Measurements from ENCODE around the gene ABRACL. TPM values are rescaled to one million over a fixed set of nuclear protein-coding genes. Genes with fewer than 3 reads are reported as not detected.
A peak's percentile ranks its signal among the peaks of the same experiment; 100 is the strongest.
"Not testable (repeated sequence)": the region's sequence is repeated elsewhere in the genome, so short reads cannot be mapped to it uniquely, and the experiment has no call there.

ABRACL gene
- total and polyA plus RNA-seq, 2 experiments from 2014 or later, result 81.8 to 110 TPM

GRCh38 chr6:138991206-138991605 lies 37.3 kb upstream of the ABRACL start:
- Histone ChIP-seq H3K9me2 (replicated peaks; ENCODE audit: insufficient read depth) (no peaks in the 10 kb centered on the region), H3K27me3 (no peaks in the 10 kb centered on the region), H3K4me2 (no peak overlapping the region), H3K79me2 (peaks cover 12% of the 10 kb centered on the region), H3K27ac (no peak overlapping the region), H3K9me3 (ENCODE audit: low read depth) (no peaks in the 10 kb centered on the region), H3K36me3 (replicated peaks; ENCODE audit: insufficient read depth, low read depth) (no peaks in the 10 kb centered on the region), H3K4me3 (no peak overlapping the region), H4K20me1 (ENCODE audit: insufficient read depth, poor library complexity, severe bottlenecking) (peaks cover 4% of the 10 kb centered on the region), H2AFZ (no peak overlapping the region), H3K4me1 (ENCODE audit: insufficient read depth) (peaks cover 8% of the 10 kb centered on the region)
- 71% methylated on average over 5 of the region's 5 CpGs for WGBS (ENCODE audit: low lambda C conversion rate, missing lambda C conversion rate)
- DNase-seq (ENCODE audit: low spot score), result no peak
- TF ChIP-seq EZH2phosphoT487 (IDR thresholded peaks at IDR 0.05; ENCODE audit: low read depth, severe bottlenecking, unreplicated experiment) (no peak), EZH2 (IDR thresholded peaks at IDR 0.05; ENCODE audit: borderline replicate concordance) (no peak), CTCF (IDR thresholded peaks at IDR 0.05; ENCODE audit: poor library complexity) (no peak)

GRCh38 chr6:138992965-138993364 lies 35.6 kb upstream of the ABRACL start:
- not testable (repeated sequence) for H3K36me3 ChIP-seq (replicated peaks; ENCODE audit: insufficient read depth, low read depth); H3K27me3 ChIP-seq
- 92% methylated on average over 5 of the region's 5 CpGs for WGBS (ENCODE audit: low lambda C conversion rate, missing lambda C conversion rate)

GRCh38 chr6:138993410-138993809 lies 35.1 kb upstream of the ABRACL start:
- H3K9me3 ChIP-seq (ENCODE audit: low read depth); H3K36me3 ChIP-seq (replicated peaks; ENCODE audit: insufficient read depth, low read depth); H3K4me1 ChIP-seq (ENCODE audit: insufficient read depth); H3K79me2 ChIP-seq; H2AFZ ChIP-seq; H4K20me1 ChIP-seq (ENCODE audit: insufficient read depth, poor library complexity, severe bottlenecking); DNase-seq (ENCODE audit: low spot score); H3K4me3 ChIP-seq; H3K27me3 ChIP-seq; H3K9me2 ChIP-seq (replicated peaks; ENCODE audit: insufficient read depth); H3K4me2 ChIP-seq: not testable (repeated sequence)
- H3K27ac ChIP-seq, result peak overlapping the region; percentile 53
- 52% methylated on average over 1 of the region's 1 CpG for WGBS (ENCODE audit: low lambda C conversion rate, missing lambda C conversion rate)

More at GRCh38 chr6:138992965-138993364, 35.6 kb upstream of the ABRACL start:
- not testable (repeated sequence) for H3K4me1 ChIP-seq (ENCODE audit: insufficient read depth); H4K20me1 ChIP-seq (ENCODE audit: insufficient read depth, poor library complexity, severe bottlenecking); H3K79me2 ChIP-seq; H3K9me2 ChIP-seq (replicated peaks; ENCODE audit: insufficient read depth); H3K4me2 ChIP-seq; H3K4me3 ChIP-seq; H2AFZ ChIP-seq; DNase-seq (ENCODE audit: low spot score); H3K9me3 ChIP-seq (ENCODE audit: low read depth)
- peak overlapping the region; percentile 53 for H3K27ac ChIP-seq

- Histone ChIP-seq H3K27ac (no peak overlapping the region), H3K9me3 (ENCODE audit: low read depth) (no peaks in the 10 kb centered on the region)
- DNase-seq (ENCODE audit: low spot score), result no peak
These were observed 32.0 kb upstream of the ABRACL start for GRCh38 chr6:138996524-138996923.

More at GRCh38 chr6:138996524-138996923, 32.0 kb upstream of the ABRACL start:
- Histone ChIP-seq H2AFZ (no peak overlapping the region), H3K4me1 (ENCODE audit: insufficient read depth) (peaks cover 3% of the 10 kb centered on the region), H3K4me2 (no peak overlapping the region), H4K20me1 (ENCODE audit: insufficient read depth, poor library complexity, severe bottlenecking) (no peaks in the 10 kb centered on the region), H3K27me3 (no peaks in the 10 kb centered on the region), H3K4me3 (no peak overlapping the region), H3K79me2 (no peaks in the 10 kb centered on the region), H3K36me3 (replicated peaks; ENCODE audit: insufficient read depth, low read depth) (no peaks in the 10 kb centered on the region), H3K9me2 (replicated peaks; ENCODE audit: insufficient read depth) (no peaks in the 10 kb centered on the region)
- 90% methylated on average over 3 of the region's 3 CpGs for WGBS (ENCODE audit: low lambda C conversion rate, missing lambda C conversion rate)
- TF ChIP-seq CTCF (IDR thresholded peaks at IDR 0.05; ENCODE audit: poor library complexity) (no peak), EZH2 (IDR thresholded peaks at IDR 0.05; ENCODE audit: borderline replicate concordance) (no peak), EZH2phosphoT487 (IDR thresholded peaks at IDR 0.05; ENCODE audit: low read depth, severe bottlenecking, unreplicated experiment) (no peak)
